SU-DHL-6 (cell line): ENCODE data around the gene DACT3.
"Not testable (repeated sequence)": the region's sequence is repeated elsewhere in the genome, so short reads cannot be mapped to it uniquely, and the experiment has no call there.

Experiments used
- H2AFZ ChIP-seq: fragments of 200-600 bp; sonication (generic); 2 replicates; pipeline ENCODE4 v1.6.1; 2014; ENCODE audit warnings: low read depth, mild to moderate bottlenecking, moderate library complexity, mixed read lengths, antibody characterized with exemption, low read length; ENCODE audit not compliant: severe bottlenecking
- H3F3A ChIP-seq: fragments of 200-600 bp; shearing (Covaris generic); 2 replicates; pipeline ENCODE4 v1.6.0; 2016; ENCODE audit warnings: antibody characterized with exemption, mild to moderate bottlenecking; ENCODE audit not compliant: insufficient read depth
- H3K27ac ChIP-seq: fragments of 200-600 bp; sonication (generic); 2 replicates; pipeline ENCODE4 v1.5.1; 2016; ENCODE audit warnings: low read depth, mild to moderate bottlenecking, low read length, moderate library complexity, mixed read lengths
- H3K27me3 ChIP-seq: fragments of 200-600 bp; sonication (generic), shearing (Covaris generic); 2 replicates; pipeline ENCODE4 v1.6.0; 2014; ENCODE audit warnings: mild to moderate bottlenecking, low read length
- H3K36me3 ChIP-seq: fragments of 200-600 bp; sonication (generic); 2 replicates; pipeline ENCODE4 v1.6.1; 2014; ENCODE audit warnings: mild to moderate bottlenecking, low read length, mixed read lengths
- H3K4me2 ChIP-seq: fragments of 300-600, 200-600 bp; shearing (Covaris generic), sonication (generic); 2 replicates; pipeline ENCODE4 v1.6.0; 2014; ENCODE audit warnings: low read length, low read depth, mild to moderate bottlenecking; ENCODE audit not compliant: poor library complexity, severe bottlenecking
- H3K4me3 ChIP-seq: fragments of 200-600 bp; sonication (generic); 2 replicates; pipeline ENCODE4 v1.5.1; 2014; ENCODE audit warnings: antibody characterized with exemption, low read length, mild to moderate bottlenecking, mixed read lengths; ENCODE audit not compliant: insufficient read depth, poor library complexity, severe bottlenecking
- H3K79me2 ChIP-seq: fragments of 200-600 bp; sonication (generic); 2 replicates; pipeline ENCODE4 v1.6.1; 2014; ENCODE audit warnings: mild to moderate bottlenecking, low read length, moderate library complexity; ENCODE audit not compliant: insufficient read depth
- H3K9ac ChIP-seq: fragments of 200-600 bp; sonication (generic); 2 replicates; pipeline ENCODE4 v1.7.0; 2014; ENCODE audit warnings: mild to moderate bottlenecking, low read length
- H3K9me2 ChIP-seq: fragments of 200-600 bp; sonication (generic); replicated peaks from 2 replicates; pipeline ENCODE4 v1.6.1; 2014; ENCODE audit warnings: low read length; ENCODE audit not compliant: insufficient read depth
- H3K9me3 ChIP-seq: fragments of 200-600 bp; sonication (generic); 2 replicates; pipeline ENCODE4 v1.6.1; 2014; ENCODE audit warnings: low read length, mixed read lengths; ENCODE audit not compliant: insufficient read depth
- H4K20me1 ChIP-seq: fragments of 200-600 bp; sonication (generic); 2 replicates; pipeline ENCODE4 v1.6.1; 2014; ENCODE audit warnings: low read depth, mild to moderate bottlenecking, antibody characterized with exemption, low read length, moderate library complexity, mixed read lengths
- CTCF ChIP-seq: fragments of 200-600 bp; sonication (generic); IDR thresholded peaks from one replicate; pipeline ENCODE4 v1.5.1; 2017; ENCODE audit warnings: antibody characterized with exemption, mild to moderate bottlenecking, low read length, moderate library complexity; ENCODE audit not compliant: insufficient read depth, poor library complexity, severe bottlenecking
- EZH2phosphoT487 ChIP-seq: fragments of 200-600 bp; sonication (generic), shearing (Covaris generic); conservative IDR thresholded peaks from 2 replicates; pipeline ENCODE4 v1.6.1; 2018; ENCODE audit warnings: mild to moderate bottlenecking, antibody characterized with exemption, low read length, moderate library complexity, mixed read lengths

The DACT3 gene

GRCh38 chr19:46630586-46631205 lies 30.3 kb downstream of the DACT3 start:
- no peaks in the 10 kb centered on the region for H3K9me2 ChIP-seq
- no peaks in the 10 kb centered on the region for H3K9me3 ChIP-seq
- TF ChIP-seq EZH2phosphoT487 = no peak
- TF ChIP-seq CTCF = no peak
- no peak overlapping the region for H3K4me2 ChIP-seq
- no peaks in the 10 kb centered on the region for H3K27me3 ChIP-seq
- no peak overlapping the region for H2AFZ ChIP-seq
- no peak overlapping the region for H3K9ac ChIP-seq
- H4K20me1 ChIP-seq = no peaks in the 10 kb centered on the region
- no peaks in the 10 kb centered on the region for H3K36me3 ChIP-seq
- H3K79me2 ChIP-seq = no peaks in the 10 kb centered on the region
- H3F3A ChIP-seq = no peaks in the 10 kb centered on the region
- H3K27ac ChIP-seq = no peak overlapping the region
- H3K4me3 ChIP-seq = no peak overlapping the region

- no peaks in the 10 kb centered on the region for H3K79me2 ChIP-seq
- H4K20me1 ChIP-seq = no peaks in the 10 kb centered on the region
- H3F3A ChIP-seq = no peaks in the 10 kb centered on the region
- no peaks in the 10 kb centered on the region for H3K9me2 ChIP-seq
- H3K9ac ChIP-seq = no peak overlapping the region
- no peak overlapping the region for H3K4me3 ChIP-seq
- no peaks in the 10 kb centered on the region for H3K9me3 ChIP-seq
- H3K36me3 ChIP-seq = no peaks in the 10 kb centered on the region
- no peak for TF ChIP-seq CTCF
- no peak overlapping the region for H2AFZ ChIP-seq
- H3K27ac ChIP-seq = no peak overlapping the region
- no peak overlapping the region for H3K4me2 ChIP-seq
- no peaks in the 10 kb centered on the region for H3K27me3 ChIP-seq
These were observed 31.4 kb downstream of the DACT3 start for GRCh38 chr19:46629546-46630025.

GRCh38 chr19:46628970-46629369 lies 32.0 kb downstream of the DACT3 start:
- H3K36me3 ChIP-seq, H3K9me2 ChIP-seq, H3K27ac ChIP-seq, H3F3A ChIP-seq, H3K9ac ChIP-seq, H3K79me2 ChIP-seq, H3K4me2 ChIP-seq, H2AFZ ChIP-seq, H3K9me3 ChIP-seq, H3K4me3 ChIP-seq, H4K20me1 ChIP-seq, H3K27me3 ChIP-seq: not testable (repeated sequence)

GRCh38 chr19:46626446-46626845 lies 34.5 kb downstream of the DACT3 start:
- Histone ChIP-seq H3K4me2 (no peak overlapping the region), H3K79me2 (no peaks in the 10 kb centered on the region), H3F3A (no peaks in the 10 kb centered on the region), H3K27me3 (no peaks in the 10 kb centered on the region), H3K9ac (no peak overlapping the region), H3K9me2 (no peaks in the 10 kb centered on the region), H4K20me1 (no peaks in the 10 kb centered on the region), H3K36me3 (no peaks in the 10 kb centered on the region), H3K9me3 (no peaks in the 10 kb centered on the region), H2AFZ (no peak overlapping the region), H3K27ac (no peak overlapping the region), H3K4me3 (no peak overlapping the region)
- TF ChIP-seq EZH2phosphoT487 = no peak
